DMS153 (cell line): ENCODE results near the gene NEGR1.
A peak's percentile ranks its signal among the peaks of the same experiment; 100 is the strongest.

Source experiments
- DNase-seq: peaks from one replicate; lab custom pipeline; 2025; lab: John Stamatoyannopoulos, UW

The NEGR1 gene

DNA sequence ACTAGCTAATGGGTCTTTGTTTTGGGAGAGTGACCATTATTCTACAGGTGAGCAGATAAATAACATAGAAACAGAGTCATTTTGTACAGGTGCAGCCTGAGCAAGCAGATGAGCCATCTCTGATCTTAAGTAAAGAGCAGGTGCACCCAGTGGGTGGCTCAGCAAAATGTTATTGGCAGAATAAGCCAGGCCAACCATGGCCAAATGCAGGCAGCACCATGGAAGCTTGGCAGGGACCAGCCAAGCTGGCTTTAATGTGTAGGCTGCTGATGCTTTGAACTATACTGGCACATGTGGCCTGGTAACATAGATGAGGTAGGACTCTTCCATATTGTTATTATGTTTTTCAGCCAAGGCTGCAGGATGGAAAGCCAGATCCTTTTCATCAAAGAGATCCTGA is 648.2 kb downstream of the NEGR1 start:
- DNase-seq: no peak

DNA sequence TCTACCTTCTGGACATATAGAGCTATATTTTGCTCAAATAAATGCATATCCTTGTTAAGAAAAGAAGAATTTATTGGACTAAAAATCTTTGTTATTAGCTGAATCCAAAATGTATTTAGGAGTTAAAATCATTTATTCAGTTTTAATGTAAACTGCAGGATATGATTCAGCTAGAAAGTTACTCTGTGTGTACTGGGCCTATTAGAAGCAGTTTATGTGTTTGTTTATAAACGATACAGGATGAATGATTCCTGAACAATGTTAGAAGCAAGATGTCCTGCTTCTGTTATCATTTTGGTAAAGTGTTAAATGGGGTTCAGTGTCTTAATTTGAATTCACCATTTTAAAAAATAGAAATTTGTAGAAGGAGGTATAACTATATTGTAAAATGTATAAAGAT is 652.3 kb downstream of the NEGR1 start:
- no peak for DNase-seq

DNA sequence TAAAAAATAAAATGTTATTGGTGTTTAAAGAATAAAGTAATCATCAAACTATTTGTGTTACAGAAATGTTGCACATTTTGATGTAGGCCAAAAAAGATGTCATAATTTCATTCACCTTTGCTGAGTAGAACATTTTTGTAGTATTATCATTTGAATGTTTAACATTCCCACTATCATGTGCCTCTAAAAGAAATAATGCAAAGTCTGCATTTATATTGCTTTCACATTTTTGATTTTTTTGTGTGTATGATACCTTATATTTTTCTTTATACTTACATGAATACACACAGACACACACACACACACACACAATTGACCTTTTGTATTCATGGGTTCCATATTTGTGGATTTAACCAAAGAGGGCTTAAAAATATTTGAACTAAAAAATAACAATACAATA is 657.3 kb downstream of the NEGR1 start:
- no peak for DNase-seq

DNA sequence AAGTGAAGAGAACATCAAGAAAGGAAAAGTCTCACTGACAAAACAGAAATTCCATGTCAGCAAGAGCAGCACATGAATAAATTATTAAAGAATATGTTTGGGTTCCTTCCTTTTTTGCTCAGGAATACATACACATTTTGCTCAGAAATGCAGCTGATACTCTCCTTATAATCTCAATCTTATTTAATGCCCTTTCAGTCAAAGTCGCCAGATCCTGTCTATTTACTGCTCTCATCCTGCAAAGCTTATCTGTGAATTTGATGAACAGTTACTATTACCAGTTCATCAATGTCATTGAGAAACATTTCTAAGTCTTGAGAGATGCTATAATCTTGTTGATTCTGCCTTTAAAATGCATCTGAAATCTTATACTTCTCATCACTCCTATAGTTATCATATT is 658.5 kb downstream of the NEGR1 start:
- no peak for DNase-seq

DNA sequence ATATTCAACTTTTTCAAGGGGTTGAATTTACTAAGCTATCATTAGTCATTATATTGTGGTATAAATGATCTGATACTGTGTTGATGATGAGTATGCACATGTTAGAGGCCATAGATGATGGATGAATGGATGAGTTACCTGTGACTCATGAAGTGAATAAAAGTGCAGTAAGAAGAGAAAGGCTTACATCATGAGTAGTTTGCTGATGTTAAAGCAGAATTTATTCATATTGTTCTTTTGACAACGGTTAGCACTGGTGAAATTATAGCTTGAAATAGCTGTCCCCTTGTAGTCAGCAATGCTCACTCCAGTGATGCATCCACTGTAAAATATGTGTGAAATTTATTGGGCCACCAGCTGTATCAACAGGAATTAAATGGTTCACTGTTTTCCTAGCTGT is 660.6 kb downstream of the NEGR1 start:
- DNase-seq: no peak

DNA sequence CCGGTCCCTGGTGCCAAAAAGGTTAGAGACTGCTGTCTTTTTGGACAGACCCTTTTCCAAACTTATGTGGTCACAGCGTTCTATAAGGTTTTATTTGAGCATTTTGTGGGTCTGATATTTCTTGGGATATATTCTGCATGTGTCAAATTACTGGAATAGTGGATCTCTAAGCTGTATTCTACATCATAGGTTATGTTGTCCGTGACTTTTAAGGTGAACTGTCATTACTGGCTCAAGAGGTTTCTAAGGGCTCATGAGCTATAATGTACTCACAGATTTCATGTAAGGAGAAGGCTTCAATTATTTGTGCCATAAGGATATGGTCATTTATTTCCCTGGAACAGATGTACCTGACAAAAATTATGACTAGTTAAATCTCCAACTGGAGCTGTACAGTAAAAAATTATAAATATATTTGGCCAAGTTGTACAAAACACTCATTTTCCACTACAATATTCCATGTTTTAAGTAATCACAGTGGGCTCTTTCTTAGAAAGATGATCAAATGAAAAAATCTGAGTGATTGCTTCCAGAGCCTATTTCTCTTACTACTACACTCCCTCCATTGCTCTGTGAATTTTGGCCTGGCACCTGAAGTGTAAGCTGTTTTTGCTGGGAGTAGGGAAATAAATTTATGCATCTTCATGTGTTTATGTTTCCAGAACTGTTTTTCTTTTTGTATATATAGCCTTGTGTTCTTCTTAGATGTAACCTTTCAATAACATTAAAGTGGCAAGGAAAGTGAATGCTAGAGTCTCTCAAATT is 663.4 kb downstream of the NEGR1 start:
- no peak for DNase-seq

DNA sequence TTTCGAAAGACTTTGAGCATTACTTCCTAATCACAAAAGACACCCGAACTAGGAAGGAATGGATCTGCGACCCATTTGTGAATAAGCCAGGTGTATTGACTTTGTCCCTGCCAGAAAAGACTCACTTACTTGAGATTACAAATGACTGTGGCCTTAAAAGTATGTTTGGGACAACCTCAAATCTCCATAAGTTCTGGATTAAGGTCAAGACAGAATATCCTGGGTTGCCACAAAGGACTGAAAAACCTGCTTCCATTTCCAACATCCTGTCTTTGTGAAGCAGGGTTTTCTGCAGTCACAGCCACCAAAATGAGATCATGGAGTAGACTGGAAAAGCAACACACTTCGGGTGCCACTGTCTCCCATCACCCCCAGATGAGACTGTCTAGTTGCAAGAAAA is 664.1 kb downstream of the NEGR1 start:
- DNase-seq: no peak

DNA sequence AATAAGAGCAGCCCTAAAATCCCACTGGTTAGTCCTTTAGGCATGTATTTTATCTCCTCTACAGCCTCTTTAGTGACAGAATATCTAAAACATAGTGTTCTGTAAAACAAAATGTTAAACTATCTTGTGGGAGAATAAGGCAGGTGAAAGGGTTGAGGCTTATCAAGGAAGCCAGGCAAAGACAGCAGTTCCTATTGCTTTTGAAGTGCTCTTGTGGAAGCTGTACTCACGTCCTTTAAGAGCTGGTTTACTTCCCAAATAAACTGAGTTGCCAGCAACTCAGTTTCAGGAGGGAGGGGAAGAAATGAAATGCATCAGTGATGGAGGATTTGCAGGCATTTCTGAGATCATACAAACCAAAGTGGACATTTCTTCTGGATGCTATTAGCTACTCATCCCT is 671.9 kb downstream of the NEGR1 start:
- DNase-seq: no peak

DNA sequence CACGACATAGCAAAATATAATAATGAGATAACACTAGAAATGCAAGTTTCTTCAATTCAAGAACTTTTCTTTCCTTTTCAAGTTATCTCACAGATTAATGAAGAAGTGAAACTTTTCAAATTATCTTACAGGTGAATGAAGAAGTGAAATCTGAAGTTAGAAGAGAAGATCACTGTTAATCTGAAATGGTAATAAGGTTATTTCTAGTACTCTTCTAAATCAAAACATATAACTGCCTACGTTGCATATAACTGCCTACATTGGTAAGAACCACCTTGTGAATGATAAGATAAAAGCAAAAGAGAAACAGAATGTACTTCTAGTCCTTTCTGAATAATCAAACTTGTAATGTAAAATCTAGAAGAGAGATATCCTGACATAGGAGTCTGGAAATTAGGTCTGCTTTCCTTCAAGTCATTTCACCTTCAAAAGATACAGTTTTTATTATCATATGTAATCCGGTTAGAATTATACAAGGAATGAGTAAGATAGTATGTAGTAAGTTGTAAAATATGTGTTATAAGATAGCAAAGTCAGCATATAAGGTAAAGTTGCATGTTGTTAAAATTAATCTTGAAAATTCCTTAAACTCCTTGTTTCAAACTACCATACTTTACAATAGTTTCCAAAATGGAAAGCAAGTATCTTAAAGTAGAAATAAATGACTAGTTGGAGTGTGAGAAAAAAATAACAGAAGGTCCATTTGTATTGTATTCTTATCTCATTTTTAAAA is 679.1 kb downstream of the NEGR1 start:
- no peak for DNase-seq

DNA sequence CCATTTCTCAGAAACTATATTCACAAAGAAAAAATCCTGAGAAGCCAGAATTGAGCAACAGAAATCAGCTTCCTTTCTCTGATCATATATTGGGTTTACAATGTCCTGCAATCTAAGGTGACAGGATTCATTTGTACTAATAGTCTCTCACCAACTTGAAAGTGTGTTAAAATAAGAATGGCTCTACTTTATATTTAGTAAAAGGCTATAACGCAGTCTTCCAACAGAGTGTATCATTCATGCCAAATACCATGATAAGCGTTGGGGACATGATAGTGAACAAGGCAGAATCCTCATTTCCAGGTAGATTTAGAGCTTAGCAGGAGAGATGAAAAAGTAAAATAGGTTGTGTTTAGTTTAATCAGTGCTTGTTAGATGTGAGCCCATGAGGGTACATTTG is 682.3 kb downstream of the NEGR1 start:
- DNase-seq: no peak

DNA sequence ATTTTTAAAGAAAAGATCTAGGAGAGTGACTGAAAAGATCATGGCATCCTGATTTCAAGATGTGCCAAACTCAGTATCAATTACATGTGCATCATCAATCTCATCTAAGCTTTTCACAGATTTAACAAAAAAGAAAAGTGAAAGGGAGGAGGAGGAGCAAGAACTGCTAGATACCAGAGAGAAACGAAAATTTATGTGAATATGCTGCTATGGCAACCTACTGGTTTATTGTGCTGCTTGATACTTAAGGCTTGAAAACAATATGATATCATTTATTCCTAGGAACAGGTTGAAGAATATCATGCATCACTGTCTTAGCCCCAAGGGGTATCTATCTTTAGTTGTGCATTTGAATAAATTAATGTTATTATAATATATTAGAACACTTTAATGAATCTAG is 683.0 kb downstream of the NEGR1 start:
- DNase-seq: no peak

DNA sequence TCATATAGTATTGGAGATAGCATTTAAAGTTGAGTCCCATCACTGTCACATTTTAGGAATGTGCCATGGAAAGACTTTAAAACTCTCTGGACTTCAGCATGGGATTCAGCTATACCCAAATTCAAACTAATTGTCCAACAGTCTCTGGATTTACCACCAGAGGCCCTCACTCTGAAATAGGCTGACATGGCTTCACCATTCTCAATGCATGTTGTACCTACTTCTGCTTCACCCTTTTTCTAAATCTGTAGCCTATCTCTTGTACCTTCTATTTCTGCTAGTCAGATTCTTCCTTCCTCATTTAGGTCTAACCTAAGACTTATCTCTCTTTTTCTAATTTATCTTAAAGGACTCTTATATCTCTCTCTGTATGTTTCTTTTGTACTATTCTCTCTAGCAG is 688.8 kb downstream of the NEGR1 start:
- DNase-seq: no peak

DNA sequence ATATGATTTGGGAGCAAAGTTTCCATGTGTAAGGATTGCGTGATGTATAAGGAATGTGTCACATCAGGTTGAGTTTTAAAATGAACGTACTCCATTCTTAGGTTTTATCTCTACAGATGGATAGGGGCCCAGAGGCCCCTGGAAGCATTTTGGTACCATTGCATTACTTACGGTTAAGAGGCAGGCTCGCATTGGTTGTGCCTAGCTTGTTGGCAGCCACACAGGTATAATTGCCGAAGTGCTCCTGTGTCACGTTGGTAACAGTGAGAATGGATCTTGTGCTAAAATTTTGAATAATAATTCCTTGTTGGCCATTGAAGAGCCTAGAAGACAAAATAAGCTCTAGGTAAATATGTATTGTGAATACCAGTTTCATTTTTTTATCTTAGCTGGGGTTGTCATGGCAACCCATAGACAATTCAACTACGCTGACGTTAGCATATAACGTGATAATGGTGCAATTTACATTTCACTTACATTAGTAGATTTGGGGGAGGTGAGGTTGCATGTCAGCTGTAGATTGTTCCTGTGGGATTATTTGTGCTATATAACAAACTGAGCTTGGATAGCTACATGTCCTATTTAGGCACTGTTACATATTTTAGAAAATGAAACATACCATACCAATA is 689.6 kb downstream of the NEGR1 start:
- no peak for DNase-seq

DNA sequence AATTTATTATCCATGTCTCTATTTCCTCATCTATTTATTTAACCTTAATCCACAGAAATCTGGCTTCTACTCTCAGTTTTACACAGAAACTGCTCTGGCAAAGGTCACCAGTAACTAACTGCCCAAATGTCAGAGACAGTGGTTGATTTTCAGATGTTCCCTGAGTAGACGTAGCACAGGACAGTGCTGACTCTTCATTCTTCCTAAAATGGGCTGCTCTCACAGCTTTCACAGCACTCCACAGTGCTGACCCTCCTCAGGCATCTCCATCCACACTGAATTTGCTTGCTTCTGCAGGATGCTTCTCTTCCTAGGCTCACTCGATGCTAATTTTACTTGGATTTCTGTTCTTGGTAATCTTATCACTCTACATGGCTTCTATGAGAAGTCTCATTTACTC is 693.3 kb downstream of the NEGR1 start:
- no peak for DNase-seq

DNA sequence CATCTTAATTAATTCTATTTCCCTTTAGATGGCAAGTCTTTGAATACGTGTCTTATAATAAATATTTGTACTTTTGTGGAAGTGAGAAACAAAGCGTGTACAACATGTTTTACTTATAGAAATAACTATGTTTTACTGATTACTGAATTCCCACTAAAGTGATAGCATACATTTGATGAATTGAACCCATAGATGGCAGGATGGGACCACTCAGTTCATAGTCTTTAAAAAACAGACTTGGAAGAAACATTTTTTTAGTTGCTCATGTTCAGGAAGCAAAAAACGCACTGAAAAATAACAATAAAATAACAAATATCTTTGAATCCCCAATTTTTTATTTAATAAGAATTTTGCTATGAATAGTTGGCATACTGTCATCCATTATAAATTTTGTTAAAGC is 694.4 kb downstream of the NEGR1 start:
- DNase-seq: peak; percentile 23

DNA sequence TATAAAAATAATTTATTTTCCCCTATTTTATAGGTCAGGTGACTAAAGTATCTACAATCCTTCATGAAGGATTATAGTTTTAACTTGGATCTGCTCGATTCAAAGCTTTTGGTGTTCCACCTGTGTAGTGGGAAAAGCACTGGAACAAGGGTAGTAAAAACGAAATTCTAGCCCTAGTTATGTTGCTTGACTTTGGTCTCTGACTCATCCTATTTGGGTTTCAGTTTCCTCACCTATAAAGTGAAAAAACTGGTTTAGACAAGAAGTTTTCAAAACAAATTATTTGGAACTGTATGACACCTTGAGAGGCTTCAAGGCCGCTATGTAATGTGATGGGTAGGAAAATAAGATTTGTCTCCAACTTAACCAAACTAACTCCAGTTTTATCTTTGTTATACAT is 696.3 kb downstream of the NEGR1 start:
- DNase-seq: no peak

DNA sequence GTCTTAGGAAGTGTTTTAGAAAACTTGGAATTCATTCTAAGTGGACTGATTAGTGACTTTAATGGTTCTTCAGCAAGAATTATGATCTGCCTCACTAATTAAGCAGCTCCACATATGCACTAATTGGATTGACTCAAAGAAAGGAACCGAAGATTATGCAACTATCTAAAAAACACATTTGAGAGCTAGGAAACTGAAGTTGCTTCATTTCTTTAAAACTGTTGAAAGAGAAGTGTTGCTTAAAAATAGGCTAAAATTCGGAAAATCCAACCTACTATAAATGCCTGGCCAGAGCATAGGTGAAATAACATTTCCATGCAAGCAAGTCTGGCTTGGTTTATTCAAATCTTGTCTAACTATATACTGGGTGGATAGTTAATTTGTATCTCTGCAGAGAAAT is 698.6 kb downstream of the NEGR1 start:
- DNase-seq: no peak

DNA sequence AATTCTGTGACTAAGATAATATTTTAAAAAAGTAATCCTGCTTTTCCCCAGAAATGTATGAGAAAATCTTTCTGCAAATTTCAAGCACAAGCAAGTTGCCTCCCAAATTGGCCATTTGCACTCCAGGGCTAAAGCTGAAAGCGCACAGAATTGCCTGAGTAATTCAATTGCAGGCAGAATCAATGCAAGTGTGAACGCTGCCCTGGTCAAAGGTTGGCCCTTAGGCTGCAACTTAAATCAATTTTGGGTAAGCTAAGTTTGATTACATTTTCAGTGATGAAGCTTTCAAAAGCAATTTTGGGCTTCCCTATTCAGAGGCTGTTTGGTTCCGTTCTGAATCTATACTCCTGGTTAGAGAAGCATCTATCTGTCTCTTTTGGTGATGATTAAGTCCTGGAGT is 699.7 kb downstream of the NEGR1 start:
- DNase-seq: no peak

DNA sequence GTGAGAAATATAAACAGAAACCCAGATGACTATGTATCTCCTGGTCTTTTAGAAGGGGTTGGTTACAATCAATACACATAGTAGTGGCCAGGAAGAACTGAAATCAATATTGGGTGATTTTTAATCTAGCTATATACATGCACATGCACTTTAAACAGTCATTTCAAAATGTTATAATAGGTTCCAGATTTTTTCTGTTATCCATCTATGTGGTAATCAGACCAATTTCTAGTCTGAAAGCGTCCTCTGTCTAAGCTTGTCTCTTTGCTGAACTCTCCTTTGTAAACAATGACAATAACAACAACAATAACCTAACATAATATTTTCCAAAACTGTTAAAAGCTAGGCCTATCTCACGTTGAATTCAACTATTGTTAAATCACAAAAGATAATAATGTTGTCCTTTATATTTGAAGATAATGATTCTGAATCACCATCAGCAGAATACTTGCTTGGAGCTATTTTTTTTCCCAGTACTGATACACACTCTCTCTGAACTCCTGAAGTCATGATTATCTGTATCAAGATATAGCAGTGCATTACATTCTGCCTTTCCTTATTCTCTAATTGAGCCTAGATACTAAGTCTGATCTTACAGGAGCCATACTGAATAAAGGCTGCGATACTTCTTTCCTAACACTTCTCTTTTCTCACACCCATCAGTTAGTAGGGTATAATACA is 704.7 kb downstream of the NEGR1 start:
- no peak for DNase-seq

DNA sequence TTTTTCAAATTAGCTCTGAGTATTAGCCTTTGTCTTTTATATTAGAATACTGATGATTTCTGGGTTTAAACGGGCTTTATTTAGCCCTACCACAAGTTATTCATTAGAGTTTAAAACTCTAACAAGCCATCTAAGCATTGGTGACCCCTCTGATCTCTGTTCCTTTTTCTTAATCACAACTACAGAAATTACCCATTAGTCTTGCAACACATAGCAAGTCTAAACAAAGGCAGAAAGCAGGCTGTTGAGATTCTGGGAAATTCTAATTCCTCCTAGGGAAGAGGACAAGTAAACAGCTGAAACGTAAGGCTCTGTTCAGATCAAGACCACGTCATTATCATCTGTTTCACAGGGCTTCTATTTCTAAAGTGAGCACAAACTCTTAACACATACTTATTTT is 710.3 kb downstream of the NEGR1 start:
- no peak for DNase-seq

DNA sequence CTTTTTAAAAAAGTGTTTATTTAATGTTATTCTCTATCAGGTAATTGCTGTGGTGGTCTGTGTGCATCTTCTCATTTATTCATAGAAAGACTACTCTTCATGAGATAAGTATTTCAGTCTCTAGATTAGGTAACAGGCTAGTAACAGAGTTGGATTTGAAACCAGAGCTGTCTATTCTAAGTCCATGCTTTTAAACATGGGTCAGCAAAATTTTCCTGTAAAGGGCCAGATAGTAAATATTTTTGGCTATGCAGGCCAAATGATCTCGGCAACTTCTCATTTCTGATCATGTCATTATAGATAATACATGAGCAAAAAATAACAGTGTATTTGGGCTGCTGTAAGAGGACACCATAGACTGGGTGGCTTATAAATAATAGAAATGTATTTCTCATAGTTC is 715.9 kb downstream of the NEGR1 start:
- no peak for DNase-seq

DNA sequence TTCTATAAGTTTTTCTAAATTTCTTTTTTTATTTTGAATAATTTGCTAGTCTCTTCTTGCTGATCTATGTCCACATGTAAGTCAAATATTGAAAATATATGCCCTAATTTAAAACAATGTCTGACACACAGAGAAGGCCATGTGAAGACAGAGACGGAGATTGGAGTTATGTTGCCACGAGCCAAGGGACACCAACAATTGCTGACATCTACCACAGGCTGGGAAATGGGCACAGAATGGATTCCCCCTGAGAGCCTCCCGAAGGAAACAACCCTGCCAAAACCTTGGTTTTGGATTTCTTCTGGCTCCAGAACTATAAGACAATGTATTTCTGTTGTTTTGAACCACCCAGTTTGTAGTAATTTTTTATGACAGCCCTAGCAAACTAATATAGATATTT is 716.5 kb downstream of the NEGR1 start:
- no peak for DNase-seq

DNA sequence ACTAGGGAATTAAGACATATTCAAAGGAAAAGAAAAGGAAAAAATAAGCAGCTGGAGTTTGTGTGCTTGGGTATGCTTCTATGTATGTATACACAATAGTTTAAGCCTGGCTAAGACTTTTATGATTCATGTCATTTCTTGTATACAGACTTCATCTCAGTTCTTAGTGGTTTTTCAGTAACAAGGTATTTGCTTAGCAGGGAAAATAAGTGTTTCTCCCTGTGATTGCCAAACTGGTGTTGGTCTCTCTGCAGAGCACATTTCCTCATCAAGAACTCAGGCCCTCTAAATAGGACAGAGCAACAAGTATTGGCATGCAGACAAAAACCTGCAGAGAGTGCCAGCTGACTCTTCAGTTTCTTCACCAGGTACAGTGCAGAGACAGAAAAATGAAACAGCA is 717.1 kb downstream of the NEGR1 start:
- no peak for DNase-seq
